CD14-positive monocyte (primary cell): ENCODE data around the gene SH2D1B. TPM values are rescaled to one million over a fixed set of nuclear protein-coding genes. Genes with fewer than 3 reads are reported as not detected.

ENCODE experiments used
- DNase-seq, 3 donors: peaks; one replicate each; pipeline ENCODE4 v3.0.0-alpha.2; 2011 to 2022
- H2AFZ ChIP-seq: 2 replicates; pipeline ENCODE4 v1.6.0; 2012; ENCODE audit warnings: mild to moderate bottlenecking, low read depth, low read length, inconsistent platforms; ENCODE audit not compliant: insufficient read depth, poor library complexity, severe bottlenecking
- H3K27ac ChIP-seq, 2 donors: 1 replicate in 1 of 2; 2 replicates in 1 of 2; pipeline ENCODE4 v1.5.1; 2012 to 2013; ENCODE audit warnings: low read length in 2 of 2, control low read depth in 1 of 2, inconsistent platforms in 1 of 2, low read depth in 1 of 2, mild to moderate bottlenecking in 1 of 2
- H3K27me3 ChIP-seq, 2 donors: one replicate each; pipeline versions ENCODE4 v1.6.0 to v1.6.1; 2011 to 2013; ENCODE audit warnings: low read length in 2 of 2; ENCODE audit not compliant: control insufficient read depth in 2 of 2, insufficient read depth in 2 of 2
- H3K36me3 ChIP-seq, 2 donors: replicated peaks in 1 of 2; 1 replicate in 1 of 2; 2 replicates in 1 of 2; pipeline versions ENCODE4 v1.5.1 to v1.6.1; 2012 to 2013; ENCODE audit warnings: low read length in 2 of 2, control low read depth in 1 of 2, inconsistent platforms in 1 of 2, mild to moderate bottlenecking in 1 of 2; ENCODE audit not compliant: insufficient read depth in 2 of 2, control insufficient read depth in 1 of 2
- H3K4me1 ChIP-seq, 2 donors: 1 replicate in 1 of 2; 2 replicates in 1 of 2; pipeline versions ENCODE4 v1.5.1 to v1.6.1; 2012 to 2013; ENCODE audit warnings: low read length in 2 of 2, control low read depth in 1 of 2, inconsistent platforms in 1 of 2, mild to moderate bottlenecking in 1 of 2, moderate library complexity in 1 of 2; ENCODE audit not compliant: insufficient read depth in 2 of 2, control insufficient read depth in 1 of 2
- H3K4me2 ChIP-seq: replicated peaks from 2 replicates; pipeline ENCODE3; 2012; ENCODE audit warnings: low read length, moderate library complexity, mild to moderate bottlenecking; ENCODE audit not compliant: poor library complexity, severe bottlenecking; ENCODE audit errors: extremely low read depth
- H3K4me3 ChIP-seq, 3 experiments: fragments of 200-600 bp in 1 of 3; sonication (generic) in 1 of 3; replicated peaks in 1 of 3; 1 replicate in 2 of 3; 2 replicates in 1 of 3; pipeline ENCODE4 v1.5.1; 2011 to 2013; ENCODE audit warnings: low read length in 3 of 3, mild to moderate bottlenecking in 3 of 3, control low read depth in 2 of 3, low read depth in 2 of 3, inconsistent platforms in 1 of 3, moderate library complexity in 1 of 3
- H3K79me2 ChIP-seq: 2 replicates; pipeline ENCODE4 v1.6.0; 2012; ENCODE audit warnings: mild to moderate bottlenecking, control low read depth, inconsistent platforms, low read length, moderate library complexity; ENCODE audit not compliant: insufficient read depth
- H3K9ac ChIP-seq: 2 replicates; pipeline ENCODE4 v1.6.0; 2017; ENCODE audit warnings: low read length, mild to moderate bottlenecking; ENCODE audit not compliant: insufficient read depth, poor library complexity, severe bottlenecking
- H3K9me3 ChIP-seq, 2 donors: replicated peaks in 1 of 2; 1 replicate in 1 of 2; 2 replicates in 1 of 2; pipeline versions ENCODE4 v1.5.1 to v1.6.1; 2012 to 2013; ENCODE audit warnings: low read length in 2 of 2, control low read depth in 1 of 2; ENCODE audit not compliant: control insufficient read depth in 1 of 2, insufficient read depth in 1 of 2
- H4K20me1 ChIP-seq: 2 replicates; pipeline ENCODE4 v1.6.0; 2012; ENCODE audit warnings: mild to moderate bottlenecking, low read length, control low read depth, moderate library complexity; ENCODE audit not compliant: insufficient read depth
- H3K27ac Mint-ChIP-seq, 7 donors: one replicate each; pipeline ENCODE4 v1.8.0; 2020; ENCODE audit warnings: mild to moderate bottlenecking in 7 of 7, mixed read lengths in 7 of 7, moderate library complexity in 6 of 7, inconsistent platforms in 2 of 7
- H3K27me3 Mint-ChIP-seq, 3 donors: one replicate each; pipeline ENCODE4 v1.8.0; 2021 to 2022; ENCODE audit warnings: low read depth in 3 of 3, mild to moderate bottlenecking in 3 of 3, mixed read lengths in 3 of 3, moderate library complexity in 3 of 3, inconsistent platforms in 1 of 3
- H3K36me3 Mint-ChIP-seq, 2 donors: one replicate each; pipeline ENCODE4 v1.8.0; 2020; ENCODE audit warnings: mixed read lengths in 2 of 2, inconsistent platforms in 1 of 2, mild to moderate bottlenecking in 1 of 2
- H3K4me1 Mint-ChIP-seq: one replicate; pipeline ENCODE4 v1.8.0; 2020; ENCODE audit warnings: mild to moderate bottlenecking, mixed read lengths
- H3K4me3 Mint-ChIP-seq, 2 donors: one replicate each; pipeline ENCODE4 v1.8.0; 2020; ENCODE audit warnings: mild to moderate bottlenecking in 2 of 2, mixed read lengths in 2 of 2, moderate library complexity in 1 of 2
- H3K9me3 Mint-ChIP-seq, 7 donors: one replicate each; pipeline ENCODE4 v1.8.0; 2020 to 2022; ENCODE audit warnings: mixed read lengths in 7 of 7, mild to moderate bottlenecking in 6 of 7, moderate library complexity in 6 of 7, inconsistent platforms in 2 of 7
- CTCF ChIP-seq: fragments of 200-600 bp; IDR thresholded peaks from one replicate; pipeline ENCODE4 v1.8.0; 2022; ENCODE audit warnings: antibody characterized with exemption, mild to moderate bottlenecking
- WGBS: methylation state at CpG from one replicate; pipeline ENCODE4 v1.1.5; 2013; ENCODE audit warnings: missing lambda C conversion rate; ENCODE audit not compliant: insufficient coverage; 5-methylcytosine and 5-hydroxymethylcytosine counted together
- intact Hi-C, 2 donors: fragments of 100-400 bp; cut with micrococcal nuclease; formaldehyde crosslinking; loops; one replicate each; pipeline versions ENCODE4 v1.15.0 to v1.15.1; 2023
- polyA plus RNA-seq, 3 donors: library from polyadenylated mRNA; depleted of rRNA in 1 of 3; unstranded in 2 of 3; stranded (reverse) in 1 of 3; fragments of 300-500 nt in 2 of 3; fragments of >200 nt in 1 of 3; fragmentation: Illumina TruSeq in 2 of 3; gene quantifications; 1 replicate in 2 of 3; 2 replicates in 1 of 3; pipeline ENCODE4 v1.2.3, GENCODE V29; 2012 to 2021

The SH2D1B gene
- polyA plus RNA-seq, 3 donors: 0.88 to 2.9 (median 1.7) TPM

- Mint-ChIP-seq H3K4me3 (no peak overlapping the region), H3K36me3 (no peaks in the 10 kb centered on the region), H3K4me1 (no peaks in the 10 kb centered on the region), H3K27me3 (peaks cover 0 to 3% (median 2%) of the 10 kb centered on the region in 3 donors), H3K9me3 (no peaks in the 10 kb centered on the region), H3K27ac (peak overlapping the region in 1 of 7 donors; percentile 18)
- Histone ChIP-seq H3K79me2 (no peaks in the 10 kb centered on the region), H3K36me3 (no peaks in the 10 kb centered on the region), H3K27ac (no peak overlapping the region), H3K9me3 (no peaks in the 10 kb centered on the region), H3K9ac (no peak overlapping the region), H3K4me3 (no peak overlapping the region), H3K27me3 (no peaks in the 10 kb centered on the region), H2AFZ (no peak overlapping the region), H3K4me2 (no peak overlapping the region), H4K20me1 (no peaks in the 10 kb centered on the region), H3K4me1 (no peaks in the 10 kb centered on the region)
- intact Hi-C loops: no loop called here
- no peak for TF ChIP-seq CTCF
- WGBS: no CpG with 5 or more reads among the region's 5 CpGs
- no peak for DNase-seq
Measured at GRCh38 chr1:162405800-162406199, 6.1 kb downstream of the SH2D1B start.

- Histone ChIP-seq H2AFZ (no peak overlapping the region), H3K27ac (no peak overlapping the region)
- H3K4me3 Mint-ChIP-seq: no peak overlapping the region
Measured at GRCh38 chr1:162404550-162405160, 7.3 kb downstream of the SH2D1B start.

More at GRCh38 chr1:162404550-162405160, 7.3 kb downstream of the SH2D1B start:
- Histone ChIP-seq H3K27me3 (no peaks in the 10 kb centered on the region), H3K9me3 (no peaks in the 10 kb centered on the region), H3K36me3 (no peaks in the 10 kb centered on the region), H3K9ac (no peak overlapping the region), H4K20me1 (no peaks in the 10 kb centered on the region), H3K4me2 (no peak overlapping the region), H3K4me1 (no peaks in the 10 kb centered on the region), H3K79me2 (no peaks in the 10 kb centered on the region), H3K4me3 (no peak overlapping the region)
- Mint-ChIP-seq H3K27me3 (peaks cover under 1 to 3% (median 1%) of the 10 kb centered on the region in 3 donors), H3K9me3 (no peaks in the 10 kb centered on the region), H3K4me1 (no peaks in the 10 kb centered on the region), H3K36me3 (no peaks in the 10 kb centered on the region), H3K27ac (no peak overlapping the region)
- no peak for TF ChIP-seq CTCF
- no peak for DNase-seq
- no CpG with 5 or more reads among the region's 5 CpGs for WGBS
- intact Hi-C loops: no loop called here
